Measurements from ENCODE around the gene CCNL2.
"Not testable (repeated sequence)": the region's sequence is repeated elsewhere in the genome, so short reads cannot be mapped to it uniquely, and the experiment has no call there.

CCNL2 gene

DNA sequence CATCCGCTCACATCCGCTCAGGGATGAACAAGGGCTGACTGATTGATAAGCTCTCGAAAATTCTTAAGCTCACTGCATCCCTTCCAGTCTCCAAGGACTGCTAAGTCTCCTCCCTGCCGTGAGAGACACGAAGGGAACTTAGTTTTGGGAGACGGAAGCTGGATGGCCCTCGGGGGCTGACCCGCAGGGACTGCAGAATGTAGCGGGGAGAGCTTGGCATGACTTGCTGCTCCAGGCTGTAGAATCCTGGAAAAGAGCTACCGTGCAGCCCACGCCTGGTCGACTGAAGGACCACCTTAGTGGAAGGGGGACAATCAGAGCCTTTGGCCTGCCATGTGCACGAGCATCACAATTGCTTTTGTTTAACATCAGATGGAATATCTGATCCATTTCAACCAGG is 16.6 kb upstream of the CCNL2 start:
- H3K4me3 ChIP-seq (ENCODE audit: low read length), result no peak overlapping the region
- no peak for DNase-seq (ENCODE audit: low read depth)
- TF ChIP-seq CTCF (conservative IDR thresholded peaks at IDR 0.05; ENCODE audit: low read length), result no peak

GRCh38 chr1:1412311-1412902 is 13.3 kb upstream of the CCNL2 start:
- not testable (repeated sequence) for DNase-seq (ENCODE audit: low read depth); H3K4me3 ChIP-seq (ENCODE audit: low read length)

DNA sequence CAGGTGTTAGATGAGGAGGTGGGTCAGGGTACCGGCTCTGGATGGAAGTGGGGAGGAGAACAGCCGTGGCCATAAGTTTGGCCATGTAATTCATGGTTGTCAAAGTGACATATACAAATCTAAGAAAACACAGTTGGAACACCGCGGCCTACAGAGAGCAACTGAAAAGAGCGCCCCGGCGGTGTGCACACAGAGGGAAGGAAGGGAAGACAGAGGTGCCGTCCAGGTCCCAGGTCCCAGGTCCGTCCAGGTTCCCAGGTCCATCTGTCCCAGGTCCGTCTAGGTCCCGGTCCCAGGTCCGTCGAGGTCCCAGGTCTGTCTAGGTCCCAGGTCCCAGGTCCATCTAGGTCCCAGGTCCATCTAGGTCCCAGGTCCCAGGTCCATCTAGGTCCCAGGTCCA is 12.5 kb upstream of the CCNL2 start:
- no peak for DNase-seq (ENCODE audit: low read depth)
- H3K4me3 ChIP-seq (ENCODE audit: low read length), result no peak overlapping the region
- TF ChIP-seq CTCF (conservative IDR thresholded peaks at IDR 0.05; ENCODE audit: low read length), result no peak

GRCh38 chr1:1410238-1410637 is 11.1 kb upstream of the CCNL2 start:
- H3K4me3 ChIP-seq (ENCODE audit: low read length), result not testable (repeated sequence)

DNA sequence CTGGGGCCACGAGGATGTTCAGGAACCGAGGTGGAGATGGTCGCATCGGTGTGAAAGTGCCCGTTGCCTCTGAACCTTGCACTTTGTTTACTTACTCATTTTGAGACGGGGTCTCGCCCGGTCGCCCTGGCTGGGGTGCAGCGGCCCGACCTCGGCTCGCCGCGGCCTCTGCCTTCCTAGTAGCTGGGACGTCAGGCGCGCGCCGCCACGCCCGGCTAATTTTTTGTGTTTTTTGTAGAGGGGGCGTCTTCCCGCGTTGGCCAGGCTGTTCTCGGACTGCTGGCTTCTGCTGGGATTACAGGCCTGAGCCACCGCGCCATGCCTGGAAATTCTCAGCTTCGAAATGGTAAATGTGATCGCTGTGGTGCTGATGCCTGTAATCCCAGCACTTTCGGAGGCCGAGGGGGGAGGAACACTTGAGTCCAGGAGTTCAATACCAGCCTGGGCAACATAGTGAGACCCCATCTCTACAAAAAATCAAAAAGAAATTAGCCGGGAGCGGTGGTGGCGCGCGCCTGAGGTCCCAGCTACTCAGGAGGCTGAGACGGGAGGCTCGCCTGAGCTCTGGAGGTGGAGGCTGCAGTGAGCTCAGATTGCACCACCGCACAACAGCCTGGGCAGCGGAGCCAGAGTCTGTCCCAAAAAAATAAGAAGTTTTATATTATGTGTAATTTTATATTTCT is 8.6 kb upstream of the CCNL2 start:
- no peak for TF ChIP-seq CTCF (conservative IDR thresholded peaks at IDR 0.05; ENCODE audit: low read length)
- H3K4me3 ChIP-seq (ENCODE audit: low read length), result peak overlapping the region; percentile 83
- DNase-seq (ENCODE audit: low read depth), result peak; percentile 35

More at GRCh38 chr1:1410238-1410637, 11.1 kb upstream of the CCNL2 start:
- not testable (repeated sequence) for DNase-seq (ENCODE audit: low read depth)

DNA sequence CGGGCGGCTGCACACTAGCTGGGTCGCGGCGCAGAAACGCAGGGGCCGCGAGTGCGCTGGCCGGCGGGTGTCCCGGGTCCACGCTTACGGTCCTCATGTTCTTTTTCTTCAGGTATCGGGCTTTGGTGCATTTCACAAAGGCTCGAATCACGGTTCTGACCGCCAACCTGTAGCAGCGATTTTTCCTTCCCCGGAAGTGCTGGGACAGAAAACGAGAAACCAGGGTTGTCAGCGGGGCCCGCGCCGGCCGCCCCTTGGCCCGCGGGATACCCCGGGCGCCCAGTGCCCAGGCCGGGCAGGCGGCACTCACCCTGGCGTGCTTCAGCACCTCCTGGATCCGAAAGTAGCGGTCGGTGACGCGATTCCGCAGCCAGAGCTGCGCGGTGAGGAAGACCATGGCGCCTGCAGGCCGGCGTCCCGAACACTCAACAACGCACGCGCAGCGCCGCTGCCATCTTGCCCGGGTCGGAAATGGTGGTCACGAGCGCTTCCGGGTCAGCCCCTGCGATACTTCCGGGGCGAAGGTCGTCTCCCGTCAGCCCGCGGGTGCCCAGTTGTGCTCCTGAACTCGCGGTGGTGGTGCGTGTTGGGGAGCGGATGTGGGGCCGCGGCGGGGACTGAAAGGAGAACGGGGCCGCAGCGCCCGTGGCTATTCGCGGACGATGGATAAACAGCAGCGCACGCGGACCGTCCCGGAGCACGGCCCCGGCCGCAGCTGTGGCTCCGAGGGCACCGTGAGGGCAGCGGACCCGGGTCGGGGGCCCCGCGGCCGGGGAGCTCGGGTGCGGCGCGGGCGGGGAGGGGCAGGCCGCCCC is 7.9 kb upstream of the CCNL2 start, which contains the start of gene MRPL20:
Gene MRPL20 (minus strand): TSS at position 473 of the 815 bp plus-strand sequence. CDS start 76 bp downstream, at position 397.
- peak; percentile 86 for DNase-seq (ENCODE audit: low read depth)
- no peak for TF ChIP-seq CTCF (conservative IDR thresholded peaks at IDR 0.05; ENCODE audit: low read length)
- H3K4me3 ChIP-seq (ENCODE audit: low read length), result peak within 1 kb of the TSS; percentile 83

- DNase-seq (ENCODE audit: low read depth), result no peak
- no peak for TF ChIP-seq CTCF (conservative IDR thresholded peaks at IDR 0.05; ENCODE audit: low read length)
- H3K4me3 ChIP-seq (ENCODE audit: low read length), result peak overlapping the region; percentile 83
Observed at GRCh38 chr1:1406101-1406820, 7.1 kb upstream of the CCNL2 start.
